Mucosa of descending colon (tissue), 3 donors: Measurements from ENCODE around the gene HOXA11. TPM values are rescaled to one million over a fixed set of nuclear protein-coding genes. Genes with fewer than 3 reads are reported as not detected.

Experiments
- ATAC-seq: fragments of 200-7000 bp; cut with Tn5 transposase; one replicate; pipeline ENCODE4 v1.9.1; 2020; ENCODE audit warnings: mild to moderate bottlenecking, moderate library complexity
- DNase-seq, 3 donors: peaks; one replicate each; pipeline ENCODE4 v3.0.0-alpha.2; 2020
- H3K36me3 ChIP-seq: fragments of 200-600 bp; one replicate; pipeline ENCODE4 v1.8.0; 2021; ENCODE audit warnings: low read depth, mild to moderate bottlenecking
- H3K4me1 ChIP-seq: fragments of 200-600 bp; one replicate; pipeline ENCODE4 v1.8.0; 2021; ENCODE audit warnings: low read depth, mild to moderate bottlenecking
- H3K4me3 ChIP-seq: fragments of 200-600 bp; one replicate; pipeline ENCODE4 v1.8.0; 2021; ENCODE audit warnings: mild to moderate bottlenecking
- H3K9me3 ChIP-seq: fragments of 200-600 bp; one replicate; pipeline ENCODE4 v1.8.0; 2021; ENCODE audit warnings: mild to moderate bottlenecking
- CTCF ChIP-seq: fragments of 200-600 bp; IDR thresholded peaks from one replicate; pipeline ENCODE4 v1.8.0; 2022; ENCODE audit warnings: antibody characterized with exemption, mild to moderate bottlenecking
- intact Hi-C, 2 donors: fragments of 100-400 bp; cut with DNase I in 1 of 2; cut with micrococcal nuclease in 1 of 2; formaldehyde crosslinking; loops; one replicate each; pipeline versions ENCODE4 v1.11.0 to v1.11.1; 2022; cut with DNase I, micrococcal nuclease
- total RNA-seq, 3 donors: library from RNA; stranded (reverse); fragmentation: NEBNext Ultra II Directional in 2 of 3; extraction: Animal tissue kit (Norgen Biotek cat#: 25700) in 2 of 3; gene quantifications; one replicate each; pipeline versions ENCODE4 v1.2.1 to v1.2.4, GENCODE V29; 2021 to 2023
- donor health status: DM: no; HTN: no; CAD: no; lungs with moderate emphysema.
- donor health status: DM: no; HTN: no; CAD: no.
- donor health status: DM: no; HTN: yes; CAD: no.

The HOXA11 gene
- total RNA-seq, 3 donors from 2014 or later, result 3.2 to 27.2 (median 5.4) TPM

- ATAC-seq (peak; percentile 44), DNase-seq (peak; percentile 65 to 76 (median 76))
- peaks cover 40% of the 10 kb centered on the region for H3K4me1 ChIP-seq
- intact Hi-C loops, result loop anchor here in 1 of 2 donors (10.0 kb wide), 1 partner anchor 783 kb away; no protein-coding TSS in a partner anchor
- TF ChIP-seq CTCF, result no peak
- H3K9me3 ChIP-seq, result no peaks in the 10 kb centered on the region
- H3K36me3 ChIP-seq, result no peaks in the 10 kb centered on the region
- H3K4me3 ChIP-seq, result peak overlapping the region; percentile 7
Observed at GRCh38 chr7:27157702-27158431, 27.2 kb downstream of the HOXA11 start.

GRCh38 chr7:27156916-27157701 is 27.9 kb downstream of the HOXA11 start:
- Histone ChIP-seq H3K4me1 (peaks cover 38% of the 10 kb centered on the region), H3K36me3 (no peaks in the 10 kb centered on the region), H3K4me3 (peak overlapping the region; percentile 36), H3K9me3 (no peaks in the 10 kb centered on the region)
- no peak for TF ChIP-seq CTCF
- intact Hi-C loops, result loop anchor here in 1 of 2 donors (10.0 kb wide), 1 partner anchor 782 kb away; no protein-coding TSS in a partner anchor
- ATAC-seq (no peak), DNase-seq (peak in 1 of 3 donors; percentile 63)

GRCh38 chr7:27156508-27156898 is 28.5 kb downstream of the HOXA11 start, which contains the start of gene HOXA7:
HOXA7 (minus strand) TSS chr7:27156675; CDS start chr7:27156545, 130 bp downstream.
- no peak for TF ChIP-seq CTCF
- DNase-seq (peak; percentile 77 to 84 (median 80)), ATAC-seq (no peak)
- Histone ChIP-seq H3K9me3 (no peaks in the 10 kb centered on the region), H3K4me1 (peaks cover 35% of the 10 kb centered on the region), H3K4me3 (peak within 1 kb of the TSS; percentile 36), H3K36me3 (no peaks in the 10 kb centered on the region)
- intact Hi-C loops, result loop anchor here in 1 of 2 donors (10.0 kb wide), 1 partner anchor 782 kb away; no protein-coding TSS in a partner anchor

- peak; percentile 32 for ATAC-seq
- Histone ChIP-seq H3K9me3 (no peaks in the 10 kb centered on the region), H3K4me3 (peak overlapping the region; percentile 36), H3K36me3 (no peaks in the 10 kb centered on the region), H3K4me1 (peaks cover 35% of the 10 kb centered on the region)
- TF ChIP-seq CTCF, result no peak
- peak in 2 of 3 donors; percentile 75 to 76 for DNase-seq
- intact Hi-C loops, result loop anchor here in 1 of 2 donors (10.0 kb wide), 1 partner anchor 781 kb away; no protein-coding TSS in a partner anchor
Observed at GRCh38 chr7:27155816-27156507, 29.1 kb downstream of the HOXA11 start.
